Keratinocyte (primary cell): ENCODE results near the gene PXDN. TPM values are rescaled to one million over a fixed set of nuclear protein-coding genes. Genes with fewer than 3 reads are reported as not detected.

Experiments
- DNase-seq: peaks from one replicate; pipeline ENCODE4 v3.0.0-alpha.2; 2011; ENCODE audit warnings: low read depth, missing footprints, low spot score
- FAIRE-seq: peaks from 2 replicates; lab custom pipeline; 2011; peaks lifted over from hg19 to GRCh38; lab: Jason Lieb, UNC
- H2AFZ ChIP-seq: 2 replicates; pipeline ENCODE4 v1.6.0; 2012; ENCODE audit warnings: low read length, control low read depth, inconsistent platforms; ENCODE audit not compliant: control insufficient read depth
- H3K27ac ChIP-seq: 2 replicates; pipeline ENCODE4 v1.5.1; 2011; ENCODE audit warnings: low read length; ENCODE audit not compliant: control insufficient read depth, insufficient read depth
- H3K27me3 ChIP-seq: 3 replicates; pipeline ENCODE4 v1.6.0; 2011; ENCODE audit warnings: low read length; ENCODE audit not compliant: control insufficient read depth, insufficient read depth; ENCODE audit errors: extremely low read depth
- H3K36me3 ChIP-seq, 2 experiments: 2 replicates in 1 of 2; 3 replicates in 1 of 2; pipeline ENCODE4 v1.5.1; 2011; ENCODE audit warnings: low read length in 2 of 2, mild to moderate bottlenecking in 1 of 2; ENCODE audit not compliant: control insufficient read depth in 2 of 2, insufficient read depth in 2 of 2; ENCODE audit errors: extremely low read depth in 1 of 2
- H3K4me1 ChIP-seq: 3 replicates; pipeline ENCODE4 v1.5.1; 2011; ENCODE audit warnings: low read length; ENCODE audit not compliant: control insufficient read depth, insufficient read depth; ENCODE audit errors: extremely low read depth
- H3K4me2 ChIP-seq: 3 replicates; pipeline ENCODE4 v1.6.0; 2011; ENCODE audit warnings: low read depth, low read length; ENCODE audit not compliant: control insufficient read depth, insufficient read depth; ENCODE audit errors: extremely low read depth
- H3K4me3 ChIP-seq, 3 experiments: fragments of 200-600 bp in 1 of 3; sonication (generic) in 1 of 3; 2 replicates in 2 of 3; 3 replicates in 1 of 3; pipeline ENCODE4 v1.5.1; 2011 to 2016; ENCODE audit warnings: low read length in 3 of 3, mild to moderate bottlenecking in 3 of 3, control low read depth in 2 of 3, inconsistent platforms in 1 of 3, low read depth in 1 of 3, mixed read lengths in 1 of 3, mixed run types in 1 of 3, moderate library complexity in 1 of 3; ENCODE audit not compliant: control insufficient read depth in 2 of 3, insufficient read depth in 2 of 3; ENCODE audit errors: extremely low read depth in 1 of 3
- H3K79me2 ChIP-seq: 2 replicates; pipeline ENCODE4 v1.6.0; 2012; ENCODE audit warnings: low read length; ENCODE audit not compliant: control insufficient read depth, insufficient read depth
- H3K9ac ChIP-seq: 3 replicates; pipeline ENCODE4 v1.6.0; 2011; ENCODE audit warnings: low read length; ENCODE audit not compliant: control insufficient read depth, insufficient read depth; ENCODE audit errors: extremely low read depth
- H3K9me1 ChIP-seq: 3 replicates; pipeline ENCODE4 v1.6.0; 2011; ENCODE audit warnings: low read length; ENCODE audit not compliant: control insufficient read depth, insufficient read depth; ENCODE audit errors: extremely low read depth
- H3K9me3 ChIP-seq: 2 replicates; pipeline ENCODE4 v1.5.1; 2012; ENCODE audit warnings: low read depth, low read length; ENCODE audit not compliant: control insufficient read depth
- H4K20me1 ChIP-seq: 3 replicates; pipeline ENCODE4 v1.6.0; 2011; ENCODE audit warnings: low read length; ENCODE audit not compliant: control insufficient read depth, insufficient read depth; ENCODE audit errors: extremely low read depth
- CTCF ChIP-seq, 3 experiments: IDR thresholded peaks in 1 of 3; conservative IDR thresholded peaks in 1 of 3; optimal IDR thresholded peaks in 1 of 3; 2 replicates in 2 of 3; 3 replicates in 1 of 3; pipeline versions ENCODE3 to v1.5.1; 2011; ENCODE audit warnings: low read length in 3 of 3, mild to moderate bottlenecking in 3 of 3, moderate library complexity in 2 of 3, control low read depth in 1 of 3, inconsistent platforms in 1 of 3; ENCODE audit not compliant: insufficient read depth in 2 of 3; ENCODE audit errors: extremely low read depth in 1 of 3
- EZH2 ChIP-seq: IDR thresholded peaks from one replicate; pipeline ENCODE4 v1.6.1; 2012; ENCODE audit warnings: inconsistent platforms, mild to moderate bottlenecking, low read length, moderate library complexity
- dilution Hi-C: fragments of 300-500 bp; cut with MboI; formaldehyde crosslinking; loops from one replicate; pipeline ENCODE4 v1.7.0; 2020; ENCODE audit warnings: low sequenced_read_pairs; ENCODE audit not compliant: extremely low pct_ligation_motif_present
- polyA plus RNA-seq, 5 experiments: library from polyadenylated mRNA; depleted of rRNA in 3 of 5; stranded (reverse) in 3 of 5; stranded (forward) in 1 of 5; unstranded in 1 of 5; fragments of >200 nt; gene quantifications; 1 replicate in 1 of 5; 2 replicates in 3 of 5; 3 replicates in 1 of 5; pipeline versions ENCODE4 v1.2.1 to v1.2.3, GENCODE V29; 2011 to 2012; ENCODE audit warnings: missing spikeins in 2 of 5, low read depth in 1 of 5, low replicate concordance in 1 of 5

Gene PXDN
- polyA plus RNA-seq, 1 donor (not counting 4 experiments of a cell fraction or from before 2014, with no cell fraction given) = 36.7 TPM

- Histone ChIP-seq H3K9ac (no peak overlapping the region), H3K9me1 (no peaks in the 10 kb centered on the region), H3K27ac (no peak overlapping the region), H3K4me3 (no peak overlapping the region), H3K27me3 (no peaks in the 10 kb centered on the region), H4K20me1 (no peaks in the 10 kb centered on the region), H3K36me3 (no peaks in the 10 kb centered on the region), H3K4me2 (no peak overlapping the region), H2AFZ (no peak overlapping the region), H3K4me1 (peaks cover 8% of the 10 kb centered on the region), H3K79me2 (no peaks in the 10 kb centered on the region), H3K9me3 (no peaks in the 10 kb centered on the region)
- dilution Hi-C loops = no loop called here
- no peak for TF ChIP-seq EZH2
- TF ChIP-seq CTCF (optimal IDR thresholded peaks at IDR 0.05 in 1 of 3, IDR thresholded peaks at IDR 0.05 in 1 of 3, conservative IDR thresholded peaks at IDR 0.05 in 1 of 3; ENCODE audit: extremely low read depth in 1 of 3, insufficient read depth in 2 of 3, low read length in 3 of 3) = no peak
- DNase-seq (no peak), FAIRE-seq (no peak)
These were observed 129.8 kb downstream of the PXDN start for GRCh38 chr2:1614564-1614963.

- H3K36me3 ChIP-seq = no peaks in the 10 kb centered on the region
- dilution Hi-C loops = no loop called here
- no peaks in the 10 kb centered on the region for H4K20me1 ChIP-seq
- TF ChIP-seq EZH2 (no peak), CTCF (optimal IDR thresholded peaks at IDR 0.05 in 1 of 3, IDR thresholded peaks at IDR 0.05 in 1 of 3, conservative IDR thresholded peaks at IDR 0.05 in 1 of 3; ENCODE audit: extremely low read depth in 1 of 3, insufficient read depth in 2 of 3, low read length in 3 of 3) (peak; percentile 12 to 36 (median 20))
- peaks cover 11% of the 10 kb centered on the region for H3K4me1 ChIP-seq
- no peak overlapping the region for H3K9ac ChIP-seq
- H3K27ac ChIP-seq = no peak overlapping the region
- H3K9me3 ChIP-seq = no peaks in the 10 kb centered on the region
- H3K79me2 ChIP-seq = no peaks in the 10 kb centered on the region
- no peak overlapping the region for H3K4me3 ChIP-seq
- peak; percentile 85 for FAIRE-seq
- H2AFZ ChIP-seq = no peak overlapping the region
- H3K9me1 ChIP-seq = no peaks in the 10 kb centered on the region
- H3K4me2 ChIP-seq = no peak overlapping the region
- DNase-seq = no peak
- H3K27me3 ChIP-seq = no peaks in the 10 kb centered on the region
These were observed 130.5 kb downstream of the PXDN start for GRCh38 chr2:1613731-1614354.
